B cell (primary cell): ENCODE measurements around the gene IL1R1. TPM values are rescaled to one million over a fixed set of nuclear protein-coding genes. Genes with fewer than 3 reads are reported as not detected.

ENCODE experiments used
- ATAC-seq: fragments of 200-7000 bp; cut with Tn5 transposase; one replicate; pipeline ENCODE4 v1.10.0; 2021; ENCODE audit warnings: low read depth, mild to moderate bottlenecking, moderate number of reproducible peaks, moderate library complexity
- CTCF ChIA-PET: fragments of 350-600 bp; sonication (Branson Sonifier 250); formaldehyde crosslinking; loops from one replicate; lab custom pipeline; 2021; ENCODE audit warnings: antibody characterized with exemption, inconsistent platforms; lab: Charles Lee
- POLR2A ChIA-PET: fragments of 350-600 bp; sonication (Branson Sonifier 250); formaldehyde crosslinking; loops from one replicate; lab custom pipeline; 2021; ENCODE audit warnings: antibody characterized with exemption; lab: Charles Lee
- DNase-seq: peaks from one replicate; pipeline ENCODE4 v3.0.0; 2013
- H2AFZ ChIP-seq: 2 replicates; pipeline ENCODE4 v1.6.1; 2012; ENCODE audit warnings: mild to moderate bottlenecking, low read depth, low read length; ENCODE audit not compliant: insufficient read depth, poor library complexity, severe bottlenecking
- H3K27ac ChIP-seq, 2 donors: 1 replicate in 1 of 2; 2 replicates in 1 of 2; pipeline ENCODE4 v1.5.1; 2012 to 2013; ENCODE audit warnings: low read length in 2 of 2, mild to moderate bottlenecking in 2 of 2, moderate library complexity in 1 of 2
- H3K27me3 ChIP-seq, 4 experiments: fragments of 200-600 bp in 1 of 4; sonication (generic) in 1 of 4; replicated peaks in 1 of 4; 1 replicate in 2 of 4; 2 replicates in 2 of 4; pipeline versions ENCODE4 v1.6.1 to v1.7.0; 2013 to 2016; ENCODE audit warnings: low read length in 3 of 4, mild to moderate bottlenecking in 2 of 4, mixed read lengths in 1 of 4, moderate library complexity in 1 of 4; ENCODE audit not compliant: insufficient read depth in 4 of 4, control insufficient read depth in 3 of 4; ENCODE audit errors: control extremely low read depth in 1 of 4
- H3K36me3 ChIP-seq, 2 experiments: replicated peaks in 1 of 2; 1 replicate in 1 of 2; 2 replicates in 1 of 2; pipeline versions ENCODE4 v1.6.1 to v1.7.1; 2013; ENCODE audit warnings: low read length in 1 of 2; ENCODE audit not compliant: insufficient read depth in 2 of 2, control insufficient read depth in 1 of 2; ENCODE audit errors: control extremely low read depth in 1 of 2, extremely low read depth in 1 of 2
- H3K4me1 ChIP-seq, 2 donors: fragments of 200-600 bp in 1 of 2; sonication (generic) in 1 of 2; 1 replicate in 1 of 2; 2 replicates in 1 of 2; pipeline versions ENCODE4 v1.5.1 to v1.6.1; 2013 to 2017; ENCODE audit warnings: low read length in 2 of 2; ENCODE audit not compliant: control insufficient read depth in 2 of 2, insufficient read depth in 2 of 2
- H3K4me2 ChIP-seq: replicated peaks from 2 replicates; pipeline ENCODE3; 2012; ENCODE audit warnings: mild to moderate bottlenecking, low read depth, low read length; ENCODE audit not compliant: poor library complexity, severe bottlenecking
- H3K4me3 ChIP-seq, 5 experiments: fragments of 200-600 bp in 1 of 5; sonication (generic) in 1 of 5; 1 replicate in 3 of 5; 2 replicates in 2 of 5; pipeline versions ENCODE4 v1.5.1 to v1.7.0; 2011 to 2016; ENCODE audit warnings: low read length in 4 of 5, mild to moderate bottlenecking in 4 of 5, low read depth in 2 of 5, control low read depth in 1 of 5, moderate library complexity in 1 of 5; ENCODE audit not compliant: insufficient read depth in 1 of 5; ENCODE audit errors: control extremely low read depth in 1 of 5, extremely low read depth in 1 of 5
- H3K79me2 ChIP-seq: fragments of 200-600 bp; sonication (generic); one replicate; pipeline ENCODE4 v1.6.0; 2016; ENCODE audit warnings: low read length; ENCODE audit not compliant: control insufficient read depth, insufficient read depth
- H3K9ac ChIP-seq: fragments of 200-600 bp; sonication (generic); 2 replicates; pipeline ENCODE4 v1.6.1; 2017; ENCODE audit warnings: mild to moderate bottlenecking, low read length, moderate library complexity
- H3K9me3 ChIP-seq, 3 donors: one replicate each; pipeline versions ENCODE4 v1.6.1 to v1.7.1; 2013; ENCODE audit warnings: low read length in 2 of 3; ENCODE audit not compliant: control insufficient read depth in 2 of 3, insufficient read depth in 1 of 3; ENCODE audit errors: control extremely low read depth in 1 of 3
- H4K20me1 ChIP-seq: 2 replicates; pipeline ENCODE4 v1.6.0; 2012; ENCODE audit warnings: mild to moderate bottlenecking, low read length; ENCODE audit not compliant: insufficient read depth, control insufficient read depth, poor library complexity, severe bottlenecking
- H3K27ac Mint-ChIP-seq: one replicate; pipeline ENCODE4 v1.8.0; 2021; ENCODE audit warnings: mixed read lengths
- H3K27me3 Mint-ChIP-seq: one replicate; pipeline ENCODE4 v1.8.0; 2021; ENCODE audit warnings: mixed read lengths
- H3K4me1 Mint-ChIP-seq: one replicate; pipeline ENCODE4 v1.8.0; 2021; ENCODE audit warnings: mixed read lengths
- H3K4me3 Mint-ChIP-seq: one replicate; pipeline ENCODE4 v1.8.0; 2021; ENCODE audit warnings: mixed read lengths
- H3K9me3 Mint-ChIP-seq: one replicate; pipeline ENCODE4 v1.8.0; 2022; ENCODE audit warnings: mixed read lengths; ENCODE audit not compliant: insufficient read depth
- CTCF ChIP-seq: fragments of 200-600 bp; IDR thresholded peaks from one replicate; pipeline ENCODE4 v1.8.0; 2022; ENCODE audit warnings: antibody characterized with exemption, mild to moderate bottlenecking
- EZH2 ChIP-seq: IDR thresholded peaks from 2 replicates; pipeline ENCODE4 v1.6.1; 2012; ENCODE audit warnings: borderline replicate concordance, low read depth, mild to moderate bottlenecking, moderate library complexity, low read length; ENCODE audit not compliant: insufficient read depth, poor library complexity, severe bottlenecking
- WGBS: methylation state at CpG from one replicate; pipeline ENCODE4 v1.1.5; 2013; ENCODE audit warnings: missing lambda C conversion rate; ENCODE audit not compliant: insufficient coverage; 5-methylcytosine and 5-hydroxymethylcytosine counted together
- intact Hi-C: fragments of 100-400 bp; cut with micrococcal nuclease; formaldehyde crosslinking; loops from one replicate; pipeline ENCODE4 v1.10.0; 2022
- polyA plus RNA-seq: library from polyadenylated mRNA; depleted of rRNA; stranded (reverse); fragments of >200 nt; gene quantifications from 2 replicates; pipeline ENCODE4 v1.2.3, GENCODE V29; 2012
- total RNA-seq, 2 donors: library from RNA; stranded (reverse); fragments of 120-200 nt in 1 of 2; gene quantifications; 1 replicate in 1 of 2; 2 replicates in 1 of 2; pipeline versions ENCODE4 v1.2.3 to v1.2.4, GENCODE V29; 2013 to 2022

Gene IL1R1
- total and polyA plus RNA-seq, 2 donors (not counting 1 experiment from before 2014, with no cell fraction given): not detected

GRCh38 chr2:102184018-102184417, 41.5 kb downstream of the IL1R1 start:
- TF ChIP-seq CTCF: no peak
- no peak for TF ChIP-seq EZH2
- Mint-ChIP-seq H3K4me1 (peaks cover 3% of the 10 kb centered on the region), H3K27ac (no peak overlapping the region), H3K27me3 (peaks cover 40% of the 10 kb centered on the region), H3K9me3 (no peaks in the 10 kb centered on the region), H3K4me3 (no peak overlapping the region)
- no peak overlapping the region for H3K9ac ChIP-seq
- no peaks in the 10 kb centered on the region for H4K20me1 ChIP-seq
- no peak overlapping the region for H3K4me3 ChIP-seq
- ChIA-PET CTCF (interaction anchor here (0.9 kb wide), 1 partner anchor 57 kb away, joined by 4 read pairs; no protein-coding TSS in a partner anchor), POLR2A (no interaction called here)
- DNase-seq (no peak), ATAC-seq (no peak)
- H3K4me1 ChIP-seq: peaks cover 3 to 7% of the 10 kb centered on the region in 2 donors
- intact Hi-C loops: no loop called here
- H3K4me2 ChIP-seq: no peak overlapping the region
- H3K9me3 ChIP-seq: peaks cover 0 to 13% (median 1%) of the 10 kb centered on the region in 3 donors
- H2AFZ ChIP-seq: no peak overlapping the region
- H3K36me3 ChIP-seq: no peaks in the 10 kb centered on the region
- no peak overlapping the region for H3K27ac ChIP-seq
- H3K27me3 ChIP-seq: peaks cover 0 to 24% (median 17%) of the 10 kb centered on the region in 4 experiments
- whole genome bisulfite sequencing: 60% methylated on average over 1 of the region's 2 CpGs
- H3K79me2 ChIP-seq: no peaks in the 10 kb centered on the region

- intact Hi-C loops: no loop called here
- H3K27me3 Mint-ChIP-seq: peaks cover 39% of the 10 kb centered on the region
- H3K9me3 ChIP-seq: peaks cover 0 to 13% (median 1%) of the 10 kb centered on the region in 3 donors
- H3K36me3 ChIP-seq: no peaks in the 10 kb centered on the region
- no peaks in the 10 kb centered on the region for H3K9me3 Mint-ChIP-seq
- ATAC-seq (no peak), DNase-seq (no peak)
- no peaks in the 10 kb centered on the region for H3K79me2 ChIP-seq
- no peak overlapping the region for H3K27ac ChIP-seq
- H3K4me2 ChIP-seq: no peak overlapping the region
- CTCF ChIA-PET: no interaction called here
- H4K20me1 ChIP-seq: no peaks in the 10 kb centered on the region
- H3K4me3 ChIP-seq: no peak overlapping the region
- no peak overlapping the region for H2AFZ ChIP-seq
- no CpG with 5 or more reads among the region's 1 CpG for WGBS
- H3K4me1 ChIP-seq: peaks cover 3 to 7% of the 10 kb centered on the region in 2 donors
- POLR2A ChIA-PET: no interaction called here
- no peak overlapping the region for H3K27ac Mint-ChIP-seq
- H3K4me3 Mint-ChIP-seq: no peak overlapping the region
- peaks cover 3% of the 10 kb centered on the region for H3K4me1 Mint-ChIP-seq
- no peak overlapping the region for H3K9ac ChIP-seq
- H3K27me3 ChIP-seq: peaks cover 0 to 24% (median 17%) of the 10 kb centered on the region in 4 experiments
- TF ChIP-seq EZH2 (no peak), CTCF (no peak)
These were observed 42.0 kb downstream of the IL1R1 start for GRCh38 chr2:102184568-102184967.
